ENCODE data around the gene BMP8A.

BMP8A gene

GRCh38 chr1:39572379-39573096 is 81.1 kb downstream of the BMP8A start:
- DNase-seq (ENCODE audit: low read depth): no peak

- no peak for DNase-seq (ENCODE audit: low read depth)
Observed at GRCh38 chr1:39573097-39573465, 81.6 kb downstream of the BMP8A start.

- no peak for DNase-seq (ENCODE audit: low read depth)
Observed at GRCh38 chr1:39573736-39574624, 82.5 kb downstream of the BMP8A start.

- DNase-seq (ENCODE audit: low read depth): no peak
Observed at GRCh38 chr1:39574646-39575045, 83.2 kb downstream of the BMP8A start.
